Progenitor cell of endocrine pancreas (in vitro differentiated cells): Measurements from ENCODE around the gene USP22. TPM values are rescaled to one million over a fixed set of nuclear protein-coding genes. Genes with fewer than 3 reads are reported as not detected.

ENCODE experiments used
- DNase-seq: peaks from one replicate; pipeline ENCODE4 v3.0.0; 2021; ENCODE audit warnings: low spot score; ENCODE audit not compliant: unreplicated experiment
- H3K27ac Mint-ChIP-seq: 2 replicates; pipeline ENCODE4 v1.8.0; 2021; ENCODE audit warnings: mild to moderate bottlenecking, moderate library complexity, mixed read lengths
- H3K27me3 Mint-ChIP-seq: 2 replicates; pipeline ENCODE4 v1.8.0; 2021; ENCODE audit warnings: mixed read lengths
- H3K36me3 Mint-ChIP-seq: 2 replicates; pipeline ENCODE4 v1.8.0; 2022; ENCODE audit warnings: mixed read lengths; ENCODE audit not compliant: insufficient read depth
- H3K4me1 Mint-ChIP-seq: 2 replicates; pipeline ENCODE4 v1.8.0; 2021; ENCODE audit warnings: low read depth, mixed read lengths
- H3K4me3 Mint-ChIP-seq: 2 replicates; pipeline ENCODE4 v1.8.0; 2021; ENCODE audit warnings: low read depth, mild to moderate bottlenecking, moderate library complexity, mixed read lengths
- H3K9me3 Mint-ChIP-seq: 2 replicates; pipeline ENCODE4 v1.8.0; 2021; ENCODE audit warnings: low read depth, mixed read lengths
- CTCF ChIP-seq: fragments of 200-600 bp; sonication (generic); IDR thresholded peaks from one replicate; pipeline ENCODE4 v1.5.0; 2021; ENCODE audit warnings: antibody characterized with exemption, mild to moderate bottlenecking; ENCODE audit not compliant: unreplicated experiment
- total RNA-seq: library from RNA; stranded (reverse); gene quantifications from 2 replicates; pipeline ENCODE4 v1.2.1, GENCODE V29; 2021

USP22 gene
- total RNA-seq, 1 donor from 2014 or later = 368 TPM

GRCh38 chr17:20987511-20987910 is 55.3 kb downstream of the USP22 start:
- Mint-ChIP-seq H3K4me1 (peaks cover 4% of the 10 kb centered on the region), H3K9me3 (no peaks in the 10 kb centered on the region), H3K27me3 (no peaks in the 10 kb centered on the region), H3K36me3 (peaks cover 13% of the 10 kb centered on the region), H3K4me3 (no peak overlapping the region), H3K27ac (no peak overlapping the region)
- DNase-seq = no peak
- no peak for TF ChIP-seq CTCF

DNA sequence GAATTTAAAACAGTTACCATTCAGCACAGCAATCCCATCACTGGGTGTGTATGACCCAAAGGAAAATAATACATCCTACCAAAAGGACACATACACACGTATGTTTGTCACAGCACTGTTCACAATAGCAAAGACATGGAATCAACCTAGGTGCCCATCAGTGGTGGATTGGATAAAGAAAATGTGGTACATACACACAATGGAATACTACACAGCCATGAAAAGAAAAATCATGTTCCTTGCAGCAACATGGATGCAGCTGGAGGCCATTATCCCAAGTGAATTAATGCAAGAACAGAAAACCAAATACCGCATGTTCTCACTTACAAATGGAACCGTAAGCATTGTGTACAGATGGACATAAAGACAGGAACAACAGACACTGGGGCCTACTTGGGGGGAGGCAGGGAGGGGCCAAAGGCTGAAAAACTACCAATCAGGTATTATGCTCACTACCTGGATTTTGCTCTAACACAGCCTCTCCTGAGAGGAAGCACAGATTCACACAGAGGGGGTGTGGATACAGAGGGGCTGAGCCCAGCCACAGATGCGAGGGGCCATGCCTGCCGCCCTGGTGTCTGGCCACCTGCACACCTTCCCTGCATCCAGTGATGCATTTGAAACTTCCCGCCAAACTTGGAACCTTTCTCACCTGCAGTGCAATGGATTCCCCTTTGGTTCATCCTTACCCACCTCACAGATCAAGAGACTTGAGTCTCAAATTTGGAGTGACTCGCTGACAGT is 55.9 kb downstream of the USP22 start:
- Mint-ChIP-seq H3K27ac (no peak overlapping the region), H3K9me3 (no peaks in the 10 kb centered on the region), H3K36me3 (peaks cover 19% of the 10 kb centered on the region), H3K4me3 (no peak overlapping the region), H3K4me1 (peaks cover 4% of the 10 kb centered on the region), H3K27me3 (no peaks in the 10 kb centered on the region)
- no peak for DNase-seq
- no peak for TF ChIP-seq CTCF

- H3K27me3 Mint-ChIP-seq = no peaks in the 10 kb centered on the region
- no peak overlapping the region for H3K27ac Mint-ChIP-seq
- H3K36me3 Mint-ChIP-seq = peaks cover 32% of the 10 kb centered on the region
- H3K4me1 Mint-ChIP-seq = peaks cover 4% of the 10 kb centered on the region
- TF ChIP-seq CTCF = no peak
- H3K4me3 Mint-ChIP-seq = no peak overlapping the region
- DNase-seq = no peak
- H3K9me3 Mint-ChIP-seq = no peaks in the 10 kb centered on the region
Observed at GRCh38 chr17:20983359-20983637, 59.5 kb downstream of the USP22 start.

DNA sequence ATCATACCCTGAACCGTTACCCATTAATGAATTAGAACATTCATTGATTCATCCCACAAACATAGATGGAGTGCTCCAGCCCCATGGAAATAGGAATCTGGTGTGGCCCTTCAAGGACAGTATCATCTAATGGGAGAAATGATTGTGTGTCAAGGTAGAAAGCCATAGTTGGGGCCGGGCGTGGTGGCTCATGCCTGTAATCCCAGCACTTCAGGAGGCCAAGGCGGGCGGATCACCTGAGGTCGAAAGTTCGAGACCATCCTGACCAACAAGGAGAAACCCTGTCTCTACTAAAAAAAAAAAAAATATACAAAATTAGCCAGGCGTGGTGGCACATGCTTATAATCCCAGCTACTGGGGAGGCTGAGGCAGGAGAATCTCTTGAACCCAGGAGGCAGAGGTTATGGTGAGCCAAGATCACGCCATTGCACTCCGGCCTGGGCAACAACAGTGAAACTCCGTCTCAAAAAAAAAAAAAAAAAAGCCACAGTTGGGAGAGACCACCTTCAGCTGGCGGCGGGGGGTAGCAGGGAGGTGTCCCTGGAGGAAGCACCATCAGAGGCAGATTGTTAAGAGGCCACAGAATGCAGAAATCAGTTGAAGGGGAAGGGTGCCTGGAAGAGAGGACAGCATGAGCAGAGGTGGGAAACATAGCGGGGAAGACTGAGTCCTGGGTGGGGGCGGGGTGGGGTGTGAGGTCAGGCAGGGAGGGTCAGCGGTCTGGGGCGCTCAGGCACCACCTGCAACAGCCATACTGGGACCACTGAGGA is 60.0 kb downstream of the USP22 start:
- no peak for DNase-seq
- no peaks in the 10 kb centered on the region for H3K9me3 Mint-ChIP-seq
- H3K27me3 Mint-ChIP-seq = no peaks in the 10 kb centered on the region
- no peak for TF ChIP-seq CTCF
- peaks cover 4% of the 10 kb centered on the region for H3K4me1 Mint-ChIP-seq
- H3K27ac Mint-ChIP-seq = no peak overlapping the region
- H3K4me3 Mint-ChIP-seq = no peak overlapping the region
- H3K36me3 Mint-ChIP-seq = peaks cover 35% of the 10 kb centered on the region

- H3K9me3 Mint-ChIP-seq = peaks cover 8% of the 10 kb centered on the region
- no peaks in the 10 kb centered on the region for H3K27me3 Mint-ChIP-seq
Observed at GRCh38 chr17:20981046-20981920, 61.5 kb downstream of the USP22 start.

More at GRCh38 chr17:20981046-20981920, 61.5 kb downstream of the USP22 start:
- TF ChIP-seq CTCF = no peak
- no peak for DNase-seq
- peak overlapping the region; percentile 79 for H3K27ac Mint-ChIP-seq
- no peak overlapping the region for H3K4me3 Mint-ChIP-seq
- peaks cover 4% of the 10 kb centered on the region for H3K4me1 Mint-ChIP-seq
- H3K36me3 Mint-ChIP-seq = peaks cover 36% of the 10 kb centered on the region
